CD8-positive, alpha-beta memory T cell (primary cell): Measurements from ENCODE around the gene NR4A1. TPM values are rescaled to one million over a fixed set of nuclear protein-coding genes. Genes with fewer than 3 reads are reported as not detected.

Experiments
- CTCF ChIA-PET: fragments of 350-600 bp; sonication (Branson Sonifier 250); formaldehyde crosslinking; loops from one replicate; lab custom pipeline; 2021; ENCODE audit warnings: antibody characterized with exemption; lab: Charles Lee
- POLR2A ChIA-PET: fragments of 350-600 bp; sonication (Branson Sonifier 250); formaldehyde crosslinking; loops from one replicate; lab custom pipeline; 2021; ENCODE audit warnings: antibody characterized with exemption; lab: Charles Lee
- DNase-seq, 5 donors: peaks; one replicate each; pipeline versions ENCODE4 v3.0.0 to v3.0.0-alpha.2; 2020 to 2022; ENCODE audit warnings: mixed read lengths in 1 of 5
- H3K27ac ChIP-seq: one replicate; pipeline ENCODE4 v1.7.0; 2013; ENCODE audit warnings: low read depth, mild to moderate bottlenecking, low read length, moderate library complexity
- H3K27me3 ChIP-seq: 2 replicates; pipeline ENCODE4 v1.7.0; 2013; ENCODE audit warnings: low read length, mild to moderate bottlenecking; ENCODE audit not compliant: insufficient read depth, poor library complexity, severe bottlenecking
- H3K36me3 ChIP-seq: 2 replicates; pipeline ENCODE4 v1.7.0; 2013; ENCODE audit warnings: mild to moderate bottlenecking, low read length, moderate library complexity; ENCODE audit not compliant: insufficient read depth
- H3K4me1 ChIP-seq: 2 replicates; pipeline ENCODE4 v1.7.0; 2013; ENCODE audit warnings: mild to moderate bottlenecking, low read length, moderate library complexity; ENCODE audit not compliant: insufficient read depth
- H3K4me3 ChIP-seq: 2 replicates; pipeline ENCODE4 v1.7.0; 2013; ENCODE audit warnings: mild to moderate bottlenecking, low read length
- H3K9me3 ChIP-seq: 2 replicates; pipeline ENCODE4 v1.7.0; 2013; ENCODE audit warnings: mild to moderate bottlenecking, low read length
- H3K27ac Mint-ChIP-seq, 8 donors: one replicate each; pipeline ENCODE4 v1.8.0; 2020 to 2021; ENCODE audit warnings: mixed read lengths in 8 of 8, mild to moderate bottlenecking in 6 of 8, inconsistent platforms in 3 of 8, moderate library complexity in 3 of 8
- H3K27me3 Mint-ChIP-seq, 2 donors: one replicate each; pipeline ENCODE4 v1.8.0; 2020 to 2021; ENCODE audit warnings: mixed read lengths in 2 of 2, mild to moderate bottlenecking in 1 of 2, moderate library complexity in 1 of 2
- H3K36me3 Mint-ChIP-seq, 3 donors: one replicate each; pipeline ENCODE4 v1.8.0; 2020 to 2021; ENCODE audit warnings: mixed read lengths in 3 of 3, inconsistent platforms in 1 of 3, mild to moderate bottlenecking in 1 of 3
- H3K4me1 Mint-ChIP-seq, 3 donors: one replicate each; pipeline ENCODE4 v1.8.0; 2020 to 2021; ENCODE audit warnings: mixed read lengths in 3 of 3, inconsistent platforms in 1 of 3, mild to moderate bottlenecking in 1 of 3
- H3K4me3 Mint-ChIP-seq, 7 donors: one replicate each; pipeline ENCODE4 v1.8.0; 2020 to 2021; ENCODE audit warnings: mixed read lengths in 7 of 7, mild to moderate bottlenecking in 6 of 7, moderate library complexity in 4 of 7, inconsistent platforms in 2 of 7
- H3K9me3 Mint-ChIP-seq, 5 donors: one replicate each; pipeline ENCODE4 v1.8.0; 2020 to 2022; ENCODE audit warnings: mixed read lengths in 5 of 5, mild to moderate bottlenecking in 3 of 5, moderate library complexity in 2 of 5, inconsistent platforms in 1 of 5
- polyA plus RNA-seq: library from polyadenylated mRNA; unstranded; fragments of 300-500 nt; fragmentation: Illumina TruSeq; gene quantifications from one replicate; pipeline ENCODE4 v1.2.3, GENCODE V29; 2021
- total RNA-seq, 2 experiments: library from RNA; stranded (reverse); gene quantifications; one replicate each; pipeline ENCODE4 v1.2.3, GENCODE V29; 2021

The NR4A1 gene
- total and polyA plus RNA-seq, 3 experiments from 2014 or later = 0.84 to 23.4 (median 20.4) TPM

- H3K27ac ChIP-seq = no peak overlapping the region
- Mint-ChIP-seq H3K27me3 (peaks cover 0 to 4% of the 10 kb centered on the region in 2 donors), H3K9me3 (no peaks in the 10 kb centered on the region), H3K4me3 (peak overlapping the region; percentile 79 to 99 (median 94)), H3K4me1 (peaks cover 24 to 39% (median 28%) of the 10 kb centered on the region in 3 donors), H3K36me3 (peaks cover 0 to 3% (median 0%) of the 10 kb centered on the region in 3 donors), H3K27ac (peak overlapping the region; percentile 85 to 99 (median 98))
- no peaks in the 10 kb centered on the region for H3K27me3 ChIP-seq
- no peaks in the 10 kb centered on the region for H3K9me3 ChIP-seq
- H3K4me3 ChIP-seq = no peak overlapping the region
- ChIA-PET POLR2A (interaction anchor here (1.9 kb wide), 1 partner anchor 17 kb away, joined by 20 read pairs; the partner anchor contains the start of gene ATG101), CTCF (interaction anchor here (1.1 to 3.0 kb wide), 3 partner anchors 17 to 27 kb away, joined by 4 to 33 read pairs (median 11); partner anchors contain the start of gene ATG101)
- DNase-seq = peak in 3 of 5 donors; percentile 21 to 40 (median 35)
- H3K36me3 ChIP-seq = no peaks in the 10 kb centered on the region
- peaks cover 27% of the 10 kb centered on the region for H3K4me1 ChIP-seq
Observed at GRCh38 chr12:52052468-52053186, 1.4 kb downstream of the NR4A1 start.

- no peaks in the 10 kb centered on the region for H3K9me3 Mint-ChIP-seq
- H3K27ac ChIP-seq = no peak overlapping the region
- no peak overlapping the region for H3K4me3 ChIP-seq
- no peaks in the 10 kb centered on the region for H3K9me3 ChIP-seq
- peaks cover 0 to 4% of the 10 kb centered on the region in 2 donors for H3K27me3 Mint-ChIP-seq
- POLR2A ChIA-PET = no interaction called here
- CTCF ChIA-PET = interaction anchor here (1.1 to 3.0 kb wide), 3 partner anchors 16 to 31 kb away, joined by 3 to 11 read pairs (median 10); partner anchors contain the start of gene ATG101
- no peak for DNase-seq
- H3K27ac Mint-ChIP-seq = peak overlapping the region in 5 of 8 donors; percentile 85 to 99 (median 97)
- H3K36me3 ChIP-seq = no peaks in the 10 kb centered on the region
- H3K4me1 Mint-ChIP-seq = peaks cover 24 to 39% (median 28%) of the 10 kb centered on the region in 3 donors
- H3K4me3 Mint-ChIP-seq = peak overlapping the region in 1 of 7 donors; percentile 79
- H3K27me3 ChIP-seq = no peaks in the 10 kb centered on the region
- H3K4me1 ChIP-seq = peaks cover 27% of the 10 kb centered on the region
- peaks cover 0 to 5% (median 0%) of the 10 kb centered on the region in 3 donors for H3K36me3 Mint-ChIP-seq
Observed at GRCh38 chr12:52053536-52054209, 2.4 kb downstream of the NR4A1 start.

GRCh38 chr12:52054231-52054832, 3.1 kb downstream of the NR4A1 start:
- ChIA-PET POLR2A (no interaction called here), CTCF (interaction anchor here (1.1 to 3.0 kb wide), 4 partner anchors 14 to 31 kb away, joined by 3 to 11 read pairs (median 7); partner anchors contain the start of gene ATG101)
- no peak overlapping the region for H3K4me3 Mint-ChIP-seq
- Histone ChIP-seq H3K9me3 (no peaks in the 10 kb centered on the region), H3K4me1 (peaks cover 27% of the 10 kb centered on the region), H3K27ac (no peak overlapping the region), H3K4me3 (no peak overlapping the region), H3K27me3 (no peaks in the 10 kb centered on the region), H3K36me3 (no peaks in the 10 kb centered on the region)
- H3K27ac Mint-ChIP-seq = peak overlapping the region in 4 of 8 donors; percentile 27 to 85 (median 70)
- peaks cover 0 to 5% (median 0%) of the 10 kb centered on the region in 3 donors for H3K36me3 Mint-ChIP-seq
- no peaks in the 10 kb centered on the region for H3K9me3 Mint-ChIP-seq
- H3K27me3 Mint-ChIP-seq = peaks cover 0 to 4% of the 10 kb centered on the region in 2 donors
- DNase-seq = no peak
- peaks cover 21 to 36% (median 25%) of the 10 kb centered on the region in 3 donors for H3K4me1 Mint-ChIP-seq

- POLR2A ChIA-PET = no interaction called here
- peaks cover 15 to 29% (median 17%) of the 10 kb centered on the region in 3 donors for H3K4me1 Mint-ChIP-seq
- Histone ChIP-seq H3K36me3 (no peaks in the 10 kb centered on the region), H3K4me1 (peaks cover 23% of the 10 kb centered on the region), H3K9me3 (no peaks in the 10 kb centered on the region), H3K27me3 (no peaks in the 10 kb centered on the region), H3K27ac (no peak overlapping the region), H3K4me3 (no peak overlapping the region)
- H3K4me3 Mint-ChIP-seq = no peak overlapping the region
- DNase-seq = no peak
- H3K27me3 Mint-ChIP-seq = peaks cover 0 to 4% of the 10 kb centered on the region in 2 donors
- H3K9me3 Mint-ChIP-seq = no peaks in the 10 kb centered on the region
- H3K27ac Mint-ChIP-seq = peak overlapping the region in 1 of 8 donors; percentile 75
- peaks cover 0 to 5% (median 0%) of the 10 kb centered on the region in 3 donors for H3K36me3 Mint-ChIP-seq
- CTCF ChIA-PET = interaction anchor here (1.2 to 3.0 kb wide), 5 partner anchors 12 to 32 kb away, joined by 3 to 11 read pairs (median 4); no protein-coding TSS in a partner anchor
Observed at GRCh38 chr12:52054833-52055730, 3.8 kb downstream of the NR4A1 start.

- Mint-ChIP-seq H3K4me1 (peaks cover 10 to 22% (median 14%) of the 10 kb centered on the region in 3 donors), H3K36me3 (peaks cover 0 to 5% (median 0%) of the 10 kb centered on the region in 3 donors), H3K27me3 (peaks cover 0 to 4% of the 10 kb centered on the region in 2 donors), H3K4me3 (peak overlapping the region in 1 of 7 donors; percentile 8), H3K27ac (no peak overlapping the region), H3K9me3 (no peaks in the 10 kb centered on the region)
- CTCF ChIA-PET = interaction anchor here (0.9 to 3.0 kb wide), 7 partner anchors 11 to 33 kb away, joined by 3 to 11 read pairs (median 4); no protein-coding TSS in a partner anchor
- H3K4me1 ChIP-seq = peaks cover 15% of the 10 kb centered on the region
- H3K27ac ChIP-seq = no peak overlapping the region
- H3K27me3 ChIP-seq = no peaks in the 10 kb centered on the region
- DNase-seq = no peak
- no peak overlapping the region for H3K4me3 ChIP-seq
- H3K36me3 ChIP-seq = no peaks in the 10 kb centered on the region
- POLR2A ChIA-PET = no interaction called here
- H3K9me3 ChIP-seq = no peaks in the 10 kb centered on the region
Observed at GRCh38 chr12:52055731-52056711, 4.8 kb downstream of the NR4A1 start.

GRCh38 chr12:52056801-52057637, 5.8 kb downstream of the NR4A1 start:
- H3K9me3 Mint-ChIP-seq = no peaks in the 10 kb centered on the region
- ChIA-PET POLR2A (no interaction called here), CTCF (interaction anchor here (0.8 to 1.8 kb wide), 6 partner anchors 25 to 37 kb away, joined by 3 to 5 read pairs (median 4); no protein-coding TSS in a partner anchor)
- DNase-seq = no peak
- H3K27me3 Mint-ChIP-seq = peaks cover 0 to 3% of the 10 kb centered on the region in 2 donors
- Histone ChIP-seq H3K36me3 (no peaks in the 10 kb centered on the region), H3K27ac (no peak overlapping the region), H3K4me3 (no peak overlapping the region), H3K27me3 (no peaks in the 10 kb centered on the region), H3K4me1 (peaks cover 9% of the 10 kb centered on the region), H3K9me3 (no peaks in the 10 kb centered on the region)
- no peak overlapping the region for H3K27ac Mint-ChIP-seq
- H3K4me1 Mint-ChIP-seq = peaks cover 8 to 12% (median 8%) of the 10 kb centered on the region in 3 donors
- no peak overlapping the region for H3K4me3 Mint-ChIP-seq
- peaks cover 0 to 1% (median 0%) of the 10 kb centered on the region in 3 donors for H3K36me3 Mint-ChIP-seq
